ENCODE data around the gene MEOX1. TPM values are rescaled to one million over a fixed set of nuclear protein-coding genes. Genes with fewer than 3 reads are reported as not detected.
"Not testable (repeated sequence)": the region's sequence is repeated elsewhere in the genome, so short reads cannot be mapped to it uniquely, and the experiment has no call there.

Gene MEOX1
- total RNA-seq, 1 donor from 2014 or later = 1.5 TPM

GRCh38 chr17:43689814-43690213 lies 28.1 kb upstream of the MEOX1 start:
- no peak overlapping the region for H3K27ac ChIP-seq
- no peak for ATAC-seq
- no peaks in the 10 kb centered on the region for H3K36me3 ChIP-seq
- no peaks in the 10 kb centered on the region for H3K9me3 ChIP-seq
- H3K27me3 ChIP-seq = no peaks in the 10 kb centered on the region
- no peak overlapping the region for H3K4me3 ChIP-seq
- no peaks in the 10 kb centered on the region for H3K4me1 ChIP-seq
- no peak for TF ChIP-seq CTCF (IDR thresholded peaks at IDR 0.05)
- no peak for DNase-seq
- intact Hi-C loops (cut with DNase I) = loop anchor here (5.0 kb wide), 1 partner anchor 67 kb away; the partner anchor contains the start of gene SOST

GRCh38 chr17:43689131-43689530 lies 27.4 kb upstream of the MEOX1 start:
- Histone ChIP-seq H3K9me3 (no peaks in the 10 kb centered on the region), H3K4me3 (no peak overlapping the region), H3K27ac (no peak overlapping the region), H3K27me3 (no peaks in the 10 kb centered on the region), H3K4me1 (no peaks in the 10 kb centered on the region), H3K36me3 (no peaks in the 10 kb centered on the region)
- ATAC-seq = no peak
- TF ChIP-seq CTCF (IDR thresholded peaks at IDR 0.05) = no peak
- no peak for DNase-seq
- intact Hi-C loops (cut with DNase I) = no loop called here

GRCh38 chr17:43686957-43687356 lies 25.2 kb upstream of the MEOX1 start:
- DNase-seq; ATAC-seq; H3K4me1 ChIP-seq; H3K27me3 ChIP-seq; H3K27ac ChIP-seq; H3K9me3 ChIP-seq; H3K36me3 ChIP-seq; intact Hi-C loops (cut with DNase I); H3K4me3 ChIP-seq: not testable (repeated sequence)

- no peaks in the 10 kb centered on the region for H3K27me3 ChIP-seq
- H3K9me3 ChIP-seq = no peaks in the 10 kb centered on the region
- no peaks in the 10 kb centered on the region for H3K36me3 ChIP-seq
- H3K27ac ChIP-seq = no peak overlapping the region
- H3K4me3 ChIP-seq = no peak overlapping the region
- DNase-seq (no peak), ATAC-seq (no peak)
- intact Hi-C loops (cut with DNase I) = no loop called here
- H3K4me1 ChIP-seq = no peaks in the 10 kb centered on the region
- TF ChIP-seq CTCF (IDR thresholded peaks at IDR 0.05) = no peak
These were observed 22.4 kb upstream of the MEOX1 start for GRCh38 chr17:43683928-43684653.

GRCh38 chr17:43680461-43680860 lies 18.7 kb upstream of the MEOX1 start:
- H3K27ac ChIP-seq = no peak overlapping the region
- no peaks in the 10 kb centered on the region for H3K27me3 ChIP-seq
- no peaks in the 10 kb centered on the region for H3K9me3 ChIP-seq
- intact Hi-C loops (cut with DNase I) = no loop called here
- H3K36me3 ChIP-seq = no peaks in the 10 kb centered on the region
- DNase-seq (no peak), ATAC-seq (no peak)
- no peak for TF ChIP-seq CTCF (IDR thresholded peaks at IDR 0.05)
- peaks cover 4% of the 10 kb centered on the region for H3K4me1 ChIP-seq
- no peak overlapping the region for H3K4me3 ChIP-seq

GRCh38 chr17:43679911-43680310 lies 18.2 kb upstream of the MEOX1 start:
- H3K27ac ChIP-seq = no peak overlapping the region
- H3K4me1 ChIP-seq = peaks cover 4% of the 10 kb centered on the region
- H3K9me3 ChIP-seq = no peaks in the 10 kb centered on the region
- no peak for DNase-seq
- H3K36me3 ChIP-seq = no peaks in the 10 kb centered on the region
- H3K27me3 ChIP-seq = no peaks in the 10 kb centered on the region
- TF ChIP-seq CTCF (IDR thresholded peaks at IDR 0.05) = no peak
- no peak overlapping the region for H3K4me3 ChIP-seq
- intact Hi-C loops (cut with DNase I) = no loop called here
- ATAC-seq = no peak
